K562 treated with DMSO at 1 percent for 4 hours (cell line): Measurements from ENCODE around the gene MEOX2. TPM values are rescaled to one million over a fixed set of nuclear protein-coding genes. Genes with fewer than 3 reads are reported as not detected.

Experiments used
- total RNA-seq: library from RNA; unstranded; fragments of 300-600 nt; gene quantifications from 2 replicates; pipeline ENCODE4 v1.2.3, GENCODE V29; 2022; ENCODE audit not compliant: insufficient read depth

The MEOX2 gene
- total RNA-seq, result not detected in 2 replicates

GRCh38 chr7:15686295-15686956 is at the start of gene MEOX2:
MEOX2 (minus strand) TSS chr7:15686683; CDS start chr7:15686402, 281 bp downstream.

GRCh38 chr7:15561835-15562234 is 124.6 kb downstream of the MEOX2 start, which contains the start of gene AGMO:
AGMO (minus strand) TSS chr7:15562015.

Other genes starting within 250 kb of the MEOX2 start
- not detected in 2 replicates for gene AGMO, start 124.7 kb downstream of the MEOX2 start, total RNA-seq